ENCODE results near the gene NPTX2. TPM values are rescaled to one million over a fixed set of nuclear protein-coding genes. Genes with fewer than 3 reads are reported as not detected.

The NPTX2 gene
- total RNA-seq, 1 experiment from 2014 or later, result not detected

DNA sequence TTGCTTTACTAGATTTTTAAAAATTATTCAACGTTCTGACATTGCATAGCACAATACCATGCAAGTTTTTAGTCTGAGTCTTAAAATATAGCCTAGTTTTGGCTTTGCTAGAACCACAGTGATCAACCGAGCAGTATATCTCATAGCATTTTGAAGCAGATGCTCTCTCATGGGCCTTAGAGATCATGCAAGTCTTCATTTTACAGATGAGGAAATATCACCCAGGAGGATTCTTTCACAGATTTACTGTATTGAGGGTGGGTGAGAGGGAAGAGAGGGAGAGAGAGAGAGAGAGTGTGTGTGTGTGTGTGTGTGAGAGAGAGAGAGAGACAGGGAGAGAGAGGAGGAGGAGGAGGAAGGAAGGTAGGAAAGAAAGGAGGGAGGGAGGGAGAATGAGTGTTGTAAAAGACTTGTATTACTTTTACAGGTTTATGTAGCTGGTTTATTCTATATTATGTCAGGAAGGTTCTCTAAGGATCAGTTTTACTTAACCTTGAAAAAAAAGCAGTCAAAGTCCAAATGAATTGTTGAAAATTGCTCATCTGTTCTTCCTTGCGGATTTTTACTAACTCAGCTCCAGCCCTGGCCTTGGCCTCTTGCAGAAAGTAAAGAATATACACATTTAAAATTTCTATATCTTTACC, 14.2 kb upstream of the NPTX2 start:
- no peaks in the 10 kb centered on the region for H3K9me3 ChIP-seq (ENCODE audit: control insufficient read depth in 1 of 2, insufficient read depth in 1 of 2, low read depth in 1 of 2, low read length in 2 of 2)
- H3K4me3 ChIP-seq (replicated peaks in 1 of 2; ENCODE audit: low read depth in 1 of 2, low read length in 2 of 2), result no peak overlapping the region
- no peak overlapping the region for H2AFZ ChIP-seq (ENCODE audit: low read depth, low read length, poor library complexity, severe bottlenecking)
- no peak overlapping the region for H3K9ac ChIP-seq (ENCODE audit: low read length)
- BruUV-seq (replicated peaks), result no TSS peak
- no peak overlapping the region for H3K27ac ChIP-seq (ENCODE audit: low read depth, low read length)
- peaks cover 24% of the 10 kb centered on the region for H3K27me3 ChIP-seq (ENCODE audit: insufficient read depth, low read length)
- H3K36me3 ChIP-seq (ENCODE audit: control insufficient read depth in 1 of 2, insufficient read depth in 2 of 2, low read length in 2 of 2), result no peaks in the 10 kb centered on the region
- CTCF ChIA-PET, result no interaction called here
- H3K9me2 ChIP-seq (ENCODE audit: insufficient read depth), result no peaks in the 10 kb centered on the region
- intact Hi-C loops (cut with micrococcal nuclease), result no loop called here
- no peaks in the 10 kb centered on the region for H4K20me1 ChIP-seq (ENCODE audit: insufficient read depth)
- POLR2A ChIA-PET, result no interaction called here
- RAD21 ChIA-PET (ENCODE audit: low non-redundant PET in 1 of 2, low total read pairs in 2 of 2, uncharacterized antibody in 2 of 2, unreplicated experiment in 2 of 2), result no interaction called here
- TF ChIP-seq, protein P1, sequence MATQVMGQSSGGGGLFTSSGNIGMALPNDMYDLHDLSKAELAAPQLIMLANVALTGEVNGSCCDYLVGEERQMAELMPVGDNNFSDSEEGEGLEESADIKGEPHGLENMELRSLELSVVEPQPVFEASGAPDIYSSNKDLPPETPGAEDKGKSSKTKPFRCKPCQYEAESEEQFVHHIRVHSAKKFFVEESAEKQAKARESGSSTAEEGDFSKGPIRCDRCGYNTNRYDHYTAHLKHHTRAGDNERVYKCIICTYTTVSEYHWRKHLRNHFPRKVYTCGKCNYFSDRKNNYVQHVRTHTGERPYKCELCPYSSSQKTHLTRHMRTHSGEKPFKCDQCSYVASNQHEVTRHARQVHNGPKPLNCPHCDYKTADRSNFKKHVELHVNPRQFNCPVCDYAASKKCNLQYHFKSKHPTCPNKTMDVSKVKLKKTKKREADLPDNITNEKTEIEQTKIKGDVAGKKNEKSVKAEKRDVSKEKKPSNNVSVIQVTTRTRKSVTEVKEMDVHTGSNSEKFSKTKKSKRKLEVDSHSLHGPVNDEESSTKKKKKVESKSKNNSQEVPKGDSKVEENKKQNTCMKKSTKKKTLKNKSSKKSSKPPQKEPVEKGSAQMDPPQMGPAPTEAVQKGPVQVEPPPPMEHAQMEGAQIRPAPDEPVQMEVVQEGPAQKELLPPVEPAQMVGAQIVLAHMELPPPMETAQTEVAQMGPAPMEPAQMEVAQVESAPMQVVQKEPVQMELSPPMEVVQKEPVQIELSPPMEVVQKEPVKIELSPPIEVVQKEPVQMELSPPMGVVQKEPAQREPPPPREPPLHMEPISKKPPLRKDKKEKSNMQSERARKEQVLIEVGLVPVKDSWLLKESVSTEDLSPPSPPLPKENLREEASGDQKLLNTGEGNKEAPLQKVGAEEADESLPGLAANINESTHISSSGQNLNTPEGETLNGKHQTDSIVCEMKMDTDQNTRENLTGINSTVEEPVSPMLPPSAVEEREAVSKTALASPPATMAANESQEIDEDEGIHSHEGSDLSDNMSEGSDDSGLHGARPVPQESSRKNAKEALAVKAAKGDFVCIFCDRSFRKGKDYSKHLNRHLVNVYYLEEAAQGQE (IDR thresholded peaks at IDR 0.05; ENCODE audit: low read depth), result no peak
- TF ChIP-seq JUND (IDR thresholded peaks at IDR 0.05) (no peak), EGR1 (IDR thresholded peaks at IDR 0.05; ENCODE audit: low read depth) (no peak)
- TF ChIP-seq, protein P2, sequence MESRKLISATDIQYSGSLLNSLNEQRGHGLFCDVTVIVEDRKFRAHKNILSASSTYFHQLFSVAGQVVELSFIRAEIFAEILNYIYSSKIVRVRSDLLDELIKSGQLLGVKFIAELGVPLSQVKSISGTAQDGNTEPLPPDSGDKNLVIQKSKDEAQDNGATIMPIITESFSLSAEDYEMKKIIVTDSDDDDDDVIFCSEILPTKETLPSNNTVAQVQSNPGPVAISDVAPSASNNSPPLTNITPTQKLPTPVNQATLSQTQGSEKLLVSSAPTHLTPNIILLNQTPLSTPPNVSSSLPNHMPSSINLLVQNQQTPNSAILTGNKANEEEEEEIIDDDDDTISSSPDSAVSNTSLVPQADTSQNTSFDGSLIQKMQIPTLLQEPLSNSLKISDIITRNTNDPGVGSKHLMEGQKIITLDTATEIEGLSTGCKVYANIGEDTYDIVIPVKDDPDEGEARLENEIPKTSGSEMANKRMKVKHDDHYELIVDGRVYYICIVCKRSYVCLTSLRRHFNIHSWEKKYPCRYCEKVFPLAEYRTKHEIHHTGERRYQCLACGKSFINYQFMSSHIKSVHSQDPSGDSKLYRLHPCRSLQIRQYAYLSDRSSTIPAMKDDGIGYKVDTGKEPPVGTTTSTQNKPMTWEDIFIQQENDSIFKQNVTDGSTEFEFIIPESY (IDR thresholded peaks at IDR 0.05; ENCODE audit: extremely low read depth, insufficient replicate concordance, low read length), result no peak
- H3K4me2 ChIP-seq (ENCODE audit: low read length), result no peak overlapping the region
- no peaks in the 10 kb centered on the region for H3K79me2 ChIP-seq (ENCODE audit: insufficient read depth, low read length)
- ATAC-seq (no peak), DNase-seq (ENCODE audit: low read depth, low spot score) (no peak)
- no peaks in the 10 kb centered on the region for H3K4me1 ChIP-seq (ENCODE audit: control insufficient read depth in 1 of 2, insufficient read depth in 2 of 2, low read length in 2 of 2)

All from HCT116 (cell line).